IPS-NIHi7 (cell line): ENCODE measurements around the gene MSH4.
"Not testable (repeated sequence)": the region's sequence is repeated elsewhere in the genome, so short reads cannot be mapped to it uniquely, and the experiment has no call there.

ENCODE experiments used
- DNase-seq: peaks from one replicate; pipeline ENCODE4 v3.0.0; 2012; ENCODE audit warnings: mixed read lengths; ENCODE audit errors: extremely low spot score

The MSH4 gene

GRCh38 chr1:75932304-75932703 is 135.6 kb downstream of the MSH4 start, which contains the start of gene ASB17:
Gene ASB17 (minus strand): TSS chr1:75932404. CDS start chr1:75932291, 113 bp downstream.
- no peak for DNase-seq

DNA sequence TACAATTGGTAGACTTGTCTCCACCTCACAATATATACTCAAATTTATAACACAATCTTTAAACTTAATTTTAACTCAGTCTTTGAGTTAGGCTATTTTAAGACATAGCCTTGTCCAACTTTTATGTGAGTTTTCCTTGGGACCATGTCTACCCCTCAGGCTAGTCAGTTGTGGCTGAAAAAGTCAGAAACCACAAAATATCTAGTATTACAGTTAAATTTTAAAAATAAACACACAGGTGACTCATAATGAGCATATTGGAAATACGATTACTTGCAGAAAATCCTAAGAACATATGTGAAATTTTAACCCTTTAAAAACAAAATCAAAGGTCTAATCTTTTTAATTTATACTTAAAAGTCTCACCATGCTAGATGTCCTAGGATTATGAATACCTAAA is 140.4 kb downstream of the MSH4 start:
- DNase-seq, result no peak

DNA sequence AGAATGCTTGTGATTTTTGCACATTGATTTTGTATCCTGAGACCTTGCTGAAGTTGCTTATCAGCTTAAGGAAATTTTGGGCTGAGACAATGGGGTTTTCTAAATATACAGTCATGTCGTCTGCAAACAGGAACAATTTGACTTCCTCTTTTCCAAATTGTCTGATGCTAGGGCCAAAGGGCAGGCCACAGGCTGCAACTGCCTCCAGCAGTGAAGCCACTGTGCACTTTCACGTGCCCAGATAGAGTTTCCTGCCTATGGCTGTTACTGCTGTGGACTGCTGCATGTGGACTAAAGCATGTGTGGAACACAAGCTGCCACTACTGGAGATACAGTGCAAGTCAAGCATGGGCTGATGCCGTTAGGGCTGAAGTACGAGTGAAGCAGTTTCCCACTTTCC is 146.4 kb downstream of the MSH4 start:
- DNase-seq, result not testable (repeated sequence)

DNA sequence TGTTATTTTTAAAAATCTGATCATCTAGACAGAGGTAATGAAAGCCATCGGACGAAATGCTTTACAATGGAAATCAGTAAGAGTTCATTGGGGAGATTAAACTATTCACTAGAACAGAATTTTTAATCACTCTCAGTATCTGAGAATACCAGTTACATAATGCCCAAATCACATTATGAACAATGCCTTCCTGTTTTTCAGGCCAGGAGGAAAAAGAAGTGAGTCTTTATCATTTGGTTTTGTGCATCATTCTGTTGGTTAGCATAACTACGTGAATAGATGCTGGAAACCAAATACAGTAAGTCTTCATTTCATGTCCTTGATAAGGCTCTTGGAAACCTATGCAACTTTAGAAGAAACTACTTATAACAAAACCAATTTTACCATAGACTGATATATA is 153.5 kb downstream of the MSH4 start:
- DNase-seq, result no peak

GRCh38 chr1:75952016-75952415 is 155.3 kb downstream of the MSH4 start:
- DNase-seq, result no peak

DNA sequence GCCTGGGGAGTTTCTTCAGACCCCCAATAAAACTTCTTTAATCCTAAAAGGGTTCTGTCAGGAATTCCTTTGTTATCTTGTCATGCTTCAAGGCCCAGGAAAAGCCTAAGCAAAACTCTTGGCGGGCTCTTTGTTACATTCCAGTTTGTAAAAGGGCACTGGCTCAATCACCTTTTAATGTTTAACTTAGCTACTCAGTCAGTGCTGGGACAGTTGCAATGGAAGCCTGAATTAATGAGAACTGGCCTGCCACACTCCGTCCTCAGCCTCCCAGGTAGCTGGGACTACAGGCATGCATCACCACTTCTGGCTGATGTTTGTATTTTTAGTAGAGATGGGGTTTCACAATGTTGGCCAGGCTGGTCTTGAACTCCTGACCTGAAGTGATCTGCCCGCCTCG is 156.8 kb downstream of the MSH4 start:
- DNase-seq, result no peak

GRCh38 chr1:75954586-75954985 is 157.9 kb downstream of the MSH4 start:
- no peak for DNase-seq
